Fibroblast of pulmonary artery (primary cell): Measurements from ENCODE around the gene APOD.
"Not testable (repeated sequence)": the region's sequence is repeated elsewhere in the genome, so short reads cannot be mapped to it uniquely, and the experiment has no call there.

Source experiments
- DNase-seq: peaks from one replicate; pipeline ENCODE4 v3.0.0-alpha.2; 2010; ENCODE audit warnings: low read depth
- H3K4me3 ChIP-seq: replicated peaks from 2 replicates; pipeline ENCODE4 v1.5.1; 2011; ENCODE audit warnings: low read depth, mild to moderate bottlenecking, control low read depth, low read length, moderate library complexity
- CTCF ChIP-seq: IDR thresholded peaks from 2 replicates; pipeline ENCODE4 v1.5.1; 2011; ENCODE audit warnings: mild to moderate bottlenecking, control low read depth, low read length, inconsistent platforms; ENCODE audit errors: missing control alignments

APOD gene

GRCh38 chr3:195621095-195621494, 37.4 kb upstream of the APOD start:
- not testable (repeated sequence) for H3K4me3 ChIP-seq, DNase-seq

- DNase-seq, H3K4me3 ChIP-seq: not testable (repeated sequence)
Measured at GRCh38 chr3:195620476-195620875, 36.7 kb upstream of the APOD start.

GRCh38 chr3:195619591-195620369, 36.0 kb upstream of the APOD start:
- not testable (repeated sequence) for H3K4me3 ChIP-seq, DNase-seq

- not testable (repeated sequence) for DNase-seq, H3K4me3 ChIP-seq
Measured at GRCh38 chr3:195617784-195618659, 34.3 kb upstream of the APOD start.

- not testable (repeated sequence) for DNase-seq, H3K4me3 ChIP-seq
Measured at GRCh38 chr3:195617134-195617533, 33.4 kb upstream of the APOD start.

- DNase-seq: no peak
- no peak for TF ChIP-seq CTCF
- no peak overlapping the region for H3K4me3 ChIP-seq
Measured at GRCh38 chr3:195616681-195617080, 32.9 kb upstream of the APOD start.

- not testable (repeated sequence) for H3K4me3 ChIP-seq, DNase-seq
Measured at GRCh38 chr3:195615952-195616537, 32.3 kb upstream of the APOD start.

GRCh38 chr3:195614672-195615504, 31.1 kb upstream of the APOD start:
- not testable (repeated sequence) for DNase-seq, H3K4me3 ChIP-seq

GRCh38 chr3:195613468-195614069, 29.8 kb upstream of the APOD start:
- no peak overlapping the region for H3K4me3 ChIP-seq
- DNase-seq: no peak
- TF ChIP-seq CTCF: no peak

GRCh38 chr3:195612075-195612800, 28.5 kb upstream of the APOD start:
- TF ChIP-seq CTCF: no peak
- H3K4me3 ChIP-seq: no peak overlapping the region
- DNase-seq: no peak
